ENCODE results near the gene RNF144A.

DNA sequence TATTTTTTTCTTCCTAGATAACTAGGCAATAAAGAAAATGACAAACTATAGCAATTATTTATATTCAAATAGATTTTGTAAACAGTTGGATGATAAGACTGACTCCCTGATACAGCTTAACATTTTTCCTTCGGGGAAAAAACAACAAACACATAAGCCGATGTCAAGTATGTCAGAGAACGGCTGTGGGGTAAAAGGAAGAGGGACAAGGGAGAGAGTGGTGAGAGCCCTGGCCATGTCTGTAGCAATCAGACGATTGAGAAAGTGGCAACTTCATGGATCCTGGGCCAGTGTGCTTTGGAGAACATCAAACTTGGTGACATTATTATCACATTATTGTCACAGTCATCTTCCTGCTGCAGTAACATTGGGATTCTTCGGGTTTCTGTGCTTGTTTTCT, 65.2 kb downstream of the RNF144A start:
- TF ChIP-seq, protein P1, sequence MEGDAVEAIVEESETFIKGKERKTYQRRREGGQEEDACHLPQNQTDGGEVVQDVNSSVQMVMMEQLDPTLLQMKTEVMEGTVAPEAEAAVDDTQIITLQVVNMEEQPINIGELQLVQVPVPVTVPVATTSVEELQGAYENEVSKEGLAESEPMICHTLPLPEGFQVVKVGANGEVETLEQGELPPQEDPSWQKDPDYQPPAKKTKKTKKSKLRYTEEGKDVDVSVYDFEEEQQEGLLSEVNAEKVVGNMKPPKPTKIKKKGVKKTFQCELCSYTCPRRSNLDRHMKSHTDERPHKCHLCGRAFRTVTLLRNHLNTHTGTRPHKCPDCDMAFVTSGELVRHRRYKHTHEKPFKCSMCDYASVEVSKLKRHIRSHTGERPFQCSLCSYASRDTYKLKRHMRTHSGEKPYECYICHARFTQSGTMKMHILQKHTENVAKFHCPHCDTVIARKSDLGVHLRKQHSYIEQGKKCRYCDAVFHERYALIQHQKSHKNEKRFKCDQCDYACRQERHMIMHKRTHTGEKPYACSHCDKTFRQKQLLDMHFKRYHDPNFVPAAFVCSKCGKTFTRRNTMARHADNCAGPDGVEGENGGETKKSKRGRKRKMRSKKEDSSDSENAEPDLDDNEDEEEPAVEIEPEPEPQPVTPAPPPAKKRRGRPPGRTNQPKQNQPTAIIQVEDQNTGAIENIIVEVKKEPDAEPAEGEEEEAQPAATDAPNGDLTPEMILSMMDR (IDR thresholded peaks at IDR 0.05), result no peak
- TF ChIP-seq POLR2A (IDR thresholded peaks at IDR 0.05), result no peak

All from right lobe of liver (tissue), 4 donors.